ENCODE data around the gene STRA8.

STRA8 gene

GRCh38 chr7:135272303-135272702, 38.7 kb downstream of the STRA8 start:
- no peaks in the 10 kb centered on the region for H3K36me3 ChIP-seq (ENCODE audit: low read depth)
- no peak overlapping the region for H3K4me3 ChIP-seq (ENCODE audit: severe bottlenecking)
- H3K9me3 ChIP-seq (ENCODE audit: severe bottlenecking): no peaks in the 10 kb centered on the region
- H3K4me1 ChIP-seq (ENCODE audit: insufficient read depth, poor library complexity, severe bottlenecking): no peaks in the 10 kb centered on the region
- H3K27me3 ChIP-seq (ENCODE audit: insufficient read depth, poor library complexity, severe bottlenecking): no peaks in the 10 kb centered on the region
- no peak for DNase-seq (ENCODE audit: low spot score)
- ATAC-seq (ENCODE audit: low read depth): no peak
- no peak overlapping the region for H3K27ac ChIP-seq (ENCODE audit: poor library complexity, severe bottlenecking)
- no peak for TF ChIP-seq CTCF (IDR thresholded peaks at IDR 0.05; ENCODE audit: poor library complexity, severe bottlenecking)

- DNase-seq (ENCODE audit: low spot score): no peak
- Histone ChIP-seq H3K9me3 (ENCODE audit: severe bottlenecking) (no peaks in the 10 kb centered on the region), H3K27me3 (ENCODE audit: insufficient read depth, poor library complexity, severe bottlenecking) (no peaks in the 10 kb centered on the region), H3K27ac (ENCODE audit: poor library complexity, severe bottlenecking) (no peak overlapping the region), H3K36me3 (ENCODE audit: low read depth) (no peaks in the 10 kb centered on the region), H3K4me3 (ENCODE audit: severe bottlenecking) (no peak overlapping the region), H3K4me1 (ENCODE audit: insufficient read depth, poor library complexity, severe bottlenecking) (no peaks in the 10 kb centered on the region)
- no peak for TF ChIP-seq CTCF (IDR thresholded peaks at IDR 0.05; ENCODE audit: poor library complexity, severe bottlenecking)
- ATAC-seq (ENCODE audit: low read depth): no peak
Measured at GRCh38 chr7:135273581-135273980, 39.9 kb downstream of the STRA8 start.

- DNase-seq (ENCODE audit: low spot score) (no peak), ATAC-seq (ENCODE audit: low read depth) (peak; percentile 82)
- no peaks in the 10 kb centered on the region for H3K9me3 ChIP-seq (ENCODE audit: severe bottlenecking)
- H3K4me3 ChIP-seq (ENCODE audit: severe bottlenecking): no peak overlapping the region
- no peaks in the 10 kb centered on the region for H3K27me3 ChIP-seq (ENCODE audit: insufficient read depth, poor library complexity, severe bottlenecking)
- no peak overlapping the region for H3K27ac ChIP-seq (ENCODE audit: poor library complexity, severe bottlenecking)
- H3K4me1 ChIP-seq (ENCODE audit: insufficient read depth, poor library complexity, severe bottlenecking): no peaks in the 10 kb centered on the region
- TF ChIP-seq CTCF (IDR thresholded peaks at IDR 0.05; ENCODE audit: poor library complexity, severe bottlenecking): peak; percentile 89
- no peaks in the 10 kb centered on the region for H3K36me3 ChIP-seq (ENCODE audit: low read depth)
Measured at GRCh38 chr7:135274495-135275268, 41.0 kb downstream of the STRA8 start.

GRCh38 chr7:135275971-135276580, 42.4 kb downstream of the STRA8 start:
- no peak for TF ChIP-seq CTCF (IDR thresholded peaks at IDR 0.05; ENCODE audit: poor library complexity, severe bottlenecking)
- Histone ChIP-seq H3K4me1 (ENCODE audit: insufficient read depth, poor library complexity, severe bottlenecking) (no peaks in the 10 kb centered on the region), H3K27me3 (ENCODE audit: insufficient read depth, poor library complexity, severe bottlenecking) (no peaks in the 10 kb centered on the region), H3K36me3 (ENCODE audit: low read depth) (no peaks in the 10 kb centered on the region), H3K4me3 (ENCODE audit: severe bottlenecking) (no peak overlapping the region), H3K9me3 (ENCODE audit: severe bottlenecking) (no peaks in the 10 kb centered on the region), H3K27ac (ENCODE audit: poor library complexity, severe bottlenecking) (no peak overlapping the region)
- no peak for DNase-seq (ENCODE audit: low spot score)
- ATAC-seq (ENCODE audit: low read depth): no peak

- no peaks in the 10 kb centered on the region for H3K9me3 ChIP-seq (ENCODE audit: severe bottlenecking)
- DNase-seq (ENCODE audit: low spot score): no peak
- no peaks in the 10 kb centered on the region for H3K27me3 ChIP-seq (ENCODE audit: insufficient read depth, poor library complexity, severe bottlenecking)
- no peak overlapping the region for H3K4me3 ChIP-seq (ENCODE audit: severe bottlenecking)
- no peak for ATAC-seq (ENCODE audit: low read depth)
- no peaks in the 10 kb centered on the region for H3K36me3 ChIP-seq (ENCODE audit: low read depth)
- H3K27ac ChIP-seq (ENCODE audit: poor library complexity, severe bottlenecking): no peak overlapping the region
- TF ChIP-seq CTCF (IDR thresholded peaks at IDR 0.05; ENCODE audit: poor library complexity, severe bottlenecking): no peak
- H3K4me1 ChIP-seq (ENCODE audit: insufficient read depth, poor library complexity, severe bottlenecking): peaks cover 5% of the 10 kb centered on the region
Measured at GRCh38 chr7:135277161-135277560, 43.5 kb downstream of the STRA8 start.

Measured in RWPE2 (cell line).